ENCODE measurements around the gene DNAAF5.
"Not testable (repeated sequence)": the region's sequence is repeated elsewhere in the genome, so short reads cannot be mapped to it uniquely, and the experiment has no call there.

The DNAAF5 gene

DNA sequence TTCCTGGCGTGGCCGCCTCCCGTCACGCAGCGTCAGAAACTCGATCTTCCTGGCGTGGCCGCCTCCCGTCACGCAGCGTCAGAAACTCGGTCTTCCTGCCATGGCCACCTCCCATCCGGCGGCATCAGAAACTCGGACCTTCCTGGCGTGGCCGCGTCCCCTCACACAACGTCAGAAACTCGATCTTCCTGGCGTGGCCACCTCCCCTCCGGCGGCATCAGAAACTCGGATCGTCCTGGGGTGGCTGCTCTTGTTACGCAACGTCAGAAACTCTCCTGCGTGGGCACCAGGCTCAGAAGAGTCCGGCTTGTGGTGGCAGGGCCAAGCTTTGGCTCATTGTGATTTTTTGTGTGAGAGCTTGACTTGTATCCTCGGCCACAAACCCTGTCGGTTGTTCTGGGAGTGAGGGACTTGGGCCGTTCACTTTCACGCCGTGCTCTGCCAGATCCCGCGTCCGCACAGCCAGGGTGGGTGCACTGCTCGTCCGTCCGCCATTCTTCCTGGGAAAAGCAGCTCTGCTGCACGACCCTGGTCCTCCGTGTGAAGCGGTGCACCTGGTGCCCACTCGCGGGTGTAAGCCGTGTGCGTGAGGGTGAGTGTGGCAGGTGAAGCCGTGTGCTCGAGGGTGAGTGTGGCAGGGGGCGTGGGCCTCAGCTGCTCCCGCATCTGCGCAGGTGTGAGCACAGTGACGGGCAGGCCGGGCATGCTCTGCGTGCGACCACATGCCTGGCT lies 56.4 kb downstream of the DNAAF5 start:
- no peak for DNase-seq (ENCODE audit: low spot score)

DNA sequence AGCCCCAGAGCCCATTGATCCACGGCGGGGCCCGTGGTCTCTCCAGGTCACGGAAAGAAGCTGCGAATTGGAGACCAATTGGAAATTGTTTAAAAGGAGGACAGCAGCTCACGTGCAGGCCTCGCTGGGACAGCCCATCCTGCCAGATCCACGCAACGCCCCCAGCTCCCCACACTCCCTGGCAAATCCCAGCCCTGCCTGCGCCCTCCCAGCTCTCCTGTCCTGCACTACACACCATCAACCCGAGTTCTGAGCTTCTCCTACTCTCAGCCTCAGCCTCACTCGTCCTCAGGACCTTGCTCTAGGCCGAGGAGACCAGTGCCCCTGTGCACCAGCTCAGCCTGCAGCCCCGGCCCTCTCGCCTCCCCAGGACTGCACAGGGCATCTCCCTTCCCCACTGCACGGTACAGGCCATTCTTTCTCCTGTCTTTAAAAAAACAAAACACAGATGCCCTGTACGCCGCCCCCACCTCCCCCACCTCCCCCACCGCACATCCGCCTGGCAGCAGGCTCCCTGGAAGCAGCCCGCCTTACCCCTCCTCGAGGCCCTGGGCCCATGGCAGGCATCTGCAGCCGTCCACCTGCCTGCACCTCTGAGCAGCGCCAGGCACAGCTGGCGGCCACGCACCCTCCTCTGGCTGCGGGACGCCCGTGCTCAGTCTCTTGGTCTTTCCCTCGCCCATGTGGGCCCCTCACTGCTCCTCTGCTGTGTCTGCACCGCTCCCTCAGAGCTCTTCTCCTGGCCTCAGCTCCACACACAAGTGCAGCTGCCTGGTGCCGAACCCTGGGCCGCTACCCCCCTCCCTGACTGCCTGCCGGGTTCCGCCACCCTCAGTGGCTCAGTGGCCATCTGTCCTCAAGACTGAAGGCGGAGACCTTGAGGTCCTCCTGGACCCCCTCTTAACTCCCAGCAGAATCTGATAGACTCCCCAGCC lies 57.3 kb downstream of the DNAAF5 start:
- DNase-seq (ENCODE audit: low spot score) = no peak

DNA sequence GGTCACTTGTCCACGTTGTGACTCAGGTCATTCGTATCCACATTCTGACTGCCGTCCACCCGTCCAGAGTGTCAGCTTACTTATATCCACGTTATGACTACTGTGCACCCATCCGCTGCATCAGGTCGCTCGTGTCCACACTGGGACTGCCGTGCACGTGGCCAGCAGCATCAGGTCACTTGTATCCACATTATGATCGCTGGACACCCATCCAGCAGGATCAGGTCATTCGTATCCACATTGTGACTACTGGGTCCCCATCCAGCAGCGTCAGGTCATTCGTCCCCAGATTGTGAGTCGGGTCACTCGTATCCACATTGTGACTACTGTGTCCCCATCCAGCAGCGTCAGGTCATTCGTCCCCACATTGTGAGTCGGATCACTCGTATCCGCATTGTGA lies 58.5 kb downstream of the DNAAF5 start:
- no peak for DNase-seq (ENCODE audit: low spot score)

DNA sequence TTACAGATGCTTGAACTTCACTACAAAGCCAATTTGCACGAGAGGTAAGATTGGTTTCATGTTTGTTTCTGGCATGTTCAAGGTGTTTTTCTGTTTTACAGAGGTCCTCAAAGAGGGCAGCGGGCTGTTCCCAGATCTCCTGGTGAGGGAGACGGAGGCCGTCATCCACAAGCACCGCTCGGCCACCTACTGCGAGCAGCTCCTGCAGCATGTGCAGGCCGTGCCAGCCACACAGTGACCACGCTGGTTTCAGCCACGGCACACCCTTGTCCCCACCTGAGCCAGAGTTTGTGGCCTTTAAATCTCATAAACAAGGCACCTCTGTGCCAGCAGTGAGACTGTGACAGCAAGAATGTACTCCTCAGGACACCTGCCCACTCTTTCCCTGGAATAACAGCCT lies 58.9 kb downstream of the DNAAF5 start:
- DNase-seq (ENCODE audit: low spot score) = no peak

DNA sequence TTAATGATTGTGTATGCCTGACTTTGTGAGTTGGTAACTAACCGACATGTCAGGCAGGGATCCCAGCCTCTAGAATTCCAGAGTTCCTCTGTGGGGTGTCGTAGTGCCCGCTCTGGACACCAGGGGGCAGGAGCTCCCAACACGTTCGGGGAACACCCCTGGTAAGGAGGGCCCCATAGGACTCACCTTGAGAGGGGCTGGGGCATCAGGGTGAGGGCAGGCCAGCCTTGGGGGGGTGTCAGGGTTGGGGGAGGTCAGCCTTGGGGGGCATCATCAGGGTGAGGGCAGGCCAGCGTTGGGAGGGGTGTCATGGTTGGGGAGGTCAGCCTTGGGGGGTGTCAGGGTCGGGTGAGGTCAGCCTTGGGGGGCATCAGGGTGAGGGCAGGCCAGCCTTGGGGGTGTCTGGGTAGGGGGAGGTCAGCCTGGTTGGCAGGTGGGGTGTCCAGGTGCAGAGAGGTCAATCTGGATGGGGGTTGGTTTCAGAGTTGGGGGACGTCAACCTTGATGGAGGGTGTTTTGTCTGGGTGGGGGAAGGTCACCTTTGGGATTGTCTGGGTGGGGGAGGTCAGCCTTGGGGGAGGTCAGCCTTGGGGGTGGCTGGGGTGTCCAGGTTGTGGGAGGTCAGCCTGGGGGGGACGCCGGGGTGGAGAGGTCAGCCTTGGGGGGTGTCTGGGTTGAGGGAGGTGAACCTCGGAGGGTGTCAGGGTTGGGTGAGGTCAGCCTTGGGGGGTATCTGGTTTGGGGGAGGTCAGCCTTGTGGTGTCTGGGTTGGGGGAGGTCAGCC lies 60.2 kb downstream of the DNAAF5 start:
- DNase-seq (ENCODE audit: low spot score) = peak; percentile 44

DNA sequence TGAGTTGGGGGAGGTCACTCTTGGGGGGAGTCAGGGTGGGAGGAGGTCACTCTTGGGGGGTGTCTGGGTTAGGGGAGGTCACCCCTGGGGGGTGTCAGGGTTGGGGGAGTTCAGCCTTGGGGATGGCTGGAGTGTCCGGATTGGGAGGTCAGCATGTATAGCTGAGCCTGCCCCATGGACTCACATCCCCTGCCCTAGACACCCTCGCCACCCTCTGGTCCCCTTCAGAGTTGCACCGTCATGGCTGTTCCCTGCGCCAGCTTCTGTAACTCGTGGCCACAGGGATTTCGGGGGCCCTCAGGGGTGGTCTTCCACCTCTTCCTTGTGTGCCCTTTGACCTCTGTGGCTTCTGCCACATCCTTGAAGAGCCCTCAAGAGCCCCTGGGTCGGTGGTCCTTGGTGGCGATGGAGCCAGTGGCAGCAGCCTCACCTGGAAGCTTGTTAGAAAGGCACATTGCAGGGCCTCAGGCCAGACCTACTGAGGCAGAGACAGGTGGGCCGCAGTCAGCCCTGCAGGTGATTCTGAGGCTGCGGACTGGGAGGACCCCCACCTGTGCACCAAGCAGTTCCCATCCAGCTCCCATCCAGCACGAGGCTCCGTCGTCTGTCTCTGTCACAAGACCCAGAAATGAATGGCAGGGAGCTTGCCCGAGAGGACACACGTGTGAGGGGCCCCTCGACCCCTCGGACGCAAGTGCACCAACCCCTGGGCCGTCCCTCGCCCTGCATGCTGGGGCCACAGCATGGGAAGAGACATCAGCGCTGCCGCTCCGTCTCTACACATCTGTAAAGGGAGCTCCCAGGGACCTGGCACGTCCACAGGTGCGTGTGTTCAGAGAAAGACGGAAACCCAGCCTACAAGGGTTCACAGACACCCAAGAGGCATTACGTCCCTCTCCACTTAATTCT lies 61.1 kb downstream of the DNAAF5 start:
- no peak for DNase-seq (ENCODE audit: low spot score)

DNA sequence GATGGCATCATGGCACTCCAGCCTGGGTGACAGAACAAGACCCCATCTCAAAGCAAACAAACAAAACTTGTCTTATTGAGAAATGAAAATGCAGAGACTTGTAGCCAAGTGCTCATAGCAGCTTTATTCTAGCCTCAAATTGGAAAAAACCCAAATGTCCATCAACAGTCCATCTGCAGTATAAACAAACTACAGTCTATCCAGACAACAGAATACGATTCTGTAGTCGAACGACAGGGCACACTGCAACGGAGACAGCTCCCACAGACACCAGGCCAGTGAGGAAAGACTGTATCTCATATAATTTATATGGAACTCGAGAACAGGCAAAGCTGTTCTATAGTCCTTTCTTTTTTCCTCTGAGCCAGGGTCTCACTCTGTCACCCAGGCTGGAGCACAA lies 65.0 kb downstream of the DNAAF5 start:
- no peak for DNase-seq (ENCODE audit: low spot score)

DNA sequence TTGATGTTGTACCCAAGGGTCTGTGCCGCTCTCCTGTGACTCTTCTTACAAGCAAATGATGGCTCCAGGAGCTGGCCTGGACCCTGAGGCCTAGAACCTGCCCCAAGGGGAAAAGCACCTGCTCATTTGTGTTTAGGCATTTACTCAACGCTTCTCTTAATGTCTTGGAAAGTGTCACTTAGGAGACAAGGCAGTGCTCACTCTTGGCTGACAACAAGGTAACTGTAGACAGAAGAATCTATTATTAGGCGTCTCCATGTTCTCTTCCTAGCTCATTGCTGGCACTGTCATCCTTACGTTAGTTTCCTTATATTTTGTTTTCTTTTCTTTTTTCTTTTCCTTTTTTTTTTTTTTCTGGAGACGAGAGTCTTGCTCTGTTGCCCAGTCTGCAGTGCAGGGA lies 67.7 kb downstream of the DNAAF5 start:
- no peak for DNase-seq (ENCODE audit: low spot score)

DNA sequence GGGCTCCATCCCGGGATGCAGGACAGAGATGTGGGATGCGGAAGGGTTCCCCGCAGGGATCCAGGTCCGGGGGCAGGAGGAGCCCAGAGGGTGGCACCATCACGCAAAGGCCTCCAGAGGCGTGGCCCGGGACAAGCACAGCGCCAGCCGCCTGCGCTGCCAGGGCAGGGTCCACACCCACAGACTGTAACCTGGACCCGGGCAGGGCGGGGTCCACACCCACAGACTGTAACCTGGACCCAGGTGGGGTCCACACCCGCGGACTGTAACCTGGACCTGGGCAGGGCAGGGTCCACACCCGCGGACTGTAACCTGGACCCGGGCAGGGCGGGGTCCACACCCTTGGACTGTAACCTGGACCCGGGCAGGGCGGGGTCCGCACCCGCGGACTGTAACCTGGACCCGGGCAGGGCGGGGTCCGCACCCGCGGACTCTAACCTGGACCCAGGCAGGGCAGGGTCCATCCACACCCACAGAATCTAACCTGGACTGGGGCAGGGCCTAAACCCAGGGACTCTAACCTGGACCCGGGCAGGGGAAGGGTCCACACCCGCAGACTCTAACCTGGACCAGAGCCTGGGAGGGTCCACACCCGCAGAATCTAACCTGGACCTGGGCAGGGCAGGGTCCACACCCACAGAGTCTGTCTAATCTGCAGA lies 68.3 kb downstream of the DNAAF5 start:
- DNase-seq (ENCODE audit: low spot score) = no peak

DNA sequence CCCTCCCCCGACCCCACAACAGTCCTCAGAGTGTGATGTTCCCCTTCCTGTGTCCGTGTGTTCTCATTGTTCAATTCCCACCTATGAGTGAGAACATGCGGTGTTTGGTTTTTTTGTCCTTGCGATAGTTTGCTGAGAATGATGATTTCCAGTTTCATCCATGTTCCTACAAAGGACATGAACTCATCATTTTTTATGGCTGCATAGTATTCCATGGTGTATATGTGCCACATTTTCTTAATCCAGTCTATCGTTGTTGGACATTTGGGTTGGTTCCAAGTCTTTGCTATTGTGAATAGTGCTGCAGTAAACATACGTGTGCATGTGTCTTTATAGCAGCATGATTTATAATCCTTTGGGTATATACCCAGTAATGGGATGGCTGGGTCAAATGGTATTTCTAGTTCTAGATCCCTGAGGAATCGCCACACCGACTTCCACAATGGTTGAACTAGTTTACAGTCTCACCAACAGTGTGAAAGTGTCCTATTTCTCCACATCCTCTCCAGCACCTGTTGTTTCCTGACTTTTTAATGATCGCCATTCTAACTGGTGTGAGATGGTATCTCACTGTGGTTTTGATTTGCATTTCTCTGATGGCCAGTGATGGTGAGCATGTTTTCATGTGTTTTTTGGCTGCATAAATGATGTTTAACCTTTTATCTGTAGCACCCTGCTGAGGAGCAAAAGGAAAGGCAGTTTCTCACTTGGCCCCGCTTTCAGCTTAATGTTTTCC lies 70.1 kb downstream of the DNAAF5 start:
- DNase-seq (ENCODE audit: low spot score) = not testable (repeated sequence)

DNA sequence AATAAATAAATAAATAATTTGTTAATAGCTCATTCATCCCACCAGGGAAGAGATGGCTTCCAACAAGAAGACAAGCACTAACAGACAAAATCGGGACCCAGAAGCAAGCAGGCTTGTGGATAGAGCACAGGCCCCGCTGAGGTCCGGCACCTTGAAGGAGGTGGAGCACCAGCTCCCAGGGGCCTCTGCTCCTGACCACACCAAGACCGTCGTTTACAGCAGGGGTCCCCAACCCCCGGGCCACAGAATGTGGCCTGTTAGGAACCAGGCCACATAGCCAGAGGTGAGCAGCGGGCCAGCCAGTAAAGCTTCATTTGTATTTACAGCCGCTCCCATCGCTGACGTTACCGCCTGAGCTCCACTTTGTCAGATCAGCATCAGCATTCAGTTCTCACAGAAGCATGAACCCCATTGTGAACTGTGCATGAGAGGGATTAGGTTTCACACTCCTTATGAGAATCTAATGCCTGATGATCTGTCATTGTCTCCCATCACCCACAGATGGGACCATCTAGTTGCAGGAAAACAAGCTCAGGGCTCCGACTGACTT lies 72.5 kb downstream of the DNAAF5 start:
- DNase-seq (ENCODE audit: low spot score) = no peak

DNA sequence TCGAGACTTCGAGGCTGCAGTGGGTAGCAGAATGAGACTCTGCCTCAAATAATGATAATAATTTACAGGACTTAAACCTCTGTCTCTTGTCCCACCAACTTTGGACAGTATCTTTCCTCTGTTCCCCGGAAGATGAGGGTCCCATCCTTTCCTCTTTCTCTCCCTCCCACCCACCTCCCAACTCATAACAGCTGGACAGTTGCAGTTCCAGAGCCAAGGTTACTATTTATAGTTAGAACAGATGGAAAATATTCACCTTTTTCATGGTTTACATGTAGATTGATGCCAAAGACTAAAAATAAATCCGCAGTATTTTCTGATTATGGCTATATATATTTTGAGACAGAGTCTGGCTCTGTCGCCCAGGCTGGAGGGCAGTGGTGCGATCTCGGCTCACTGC lies 74.2 kb downstream of the DNAAF5 start:
- DNase-seq (ENCODE audit: low spot score) = no peak

DNA sequence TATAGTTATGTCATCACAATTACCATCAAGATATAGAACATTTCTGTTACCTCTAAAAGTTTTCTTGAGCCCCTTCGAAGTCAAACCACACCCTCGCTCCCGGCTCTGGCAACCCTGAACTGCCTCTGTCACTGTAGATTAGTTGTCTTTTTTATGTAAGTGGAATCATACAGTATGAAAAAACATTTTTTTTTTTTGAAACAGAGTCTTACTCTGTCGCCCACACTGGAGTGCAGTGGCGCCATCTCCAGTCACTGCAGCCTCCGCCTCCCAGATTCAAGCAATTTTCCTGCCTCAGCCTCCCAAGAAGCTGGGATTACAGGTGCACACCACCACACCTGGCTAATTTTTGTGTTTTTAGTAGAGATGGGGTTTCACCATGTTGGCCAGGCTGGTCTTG lies 74.9 kb downstream of the DNAAF5 start:
- not testable (repeated sequence) for DNase-seq (ENCODE audit: low spot score)

DNA sequence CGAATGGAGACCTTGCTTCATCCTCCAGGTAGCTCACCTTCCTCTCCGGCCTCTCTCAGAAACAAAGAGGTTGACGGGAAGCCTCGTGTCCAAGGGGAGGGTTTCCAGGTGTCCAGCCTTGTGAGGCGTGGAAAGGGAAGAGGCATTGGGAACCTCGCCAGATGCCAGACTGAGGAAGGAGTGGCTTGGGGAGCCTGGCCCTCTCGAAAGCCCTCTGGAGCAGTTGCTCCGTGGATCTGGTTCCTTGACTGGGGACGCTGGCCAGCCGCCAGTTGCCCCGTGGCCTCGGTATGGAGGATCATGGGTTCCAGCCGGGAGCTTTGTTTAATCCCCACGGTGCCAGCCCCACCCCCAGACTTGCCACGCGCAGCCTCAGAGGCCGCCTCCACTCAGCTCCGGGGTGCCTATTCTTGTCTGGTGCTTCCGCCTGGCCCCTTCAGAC lies 75.5 kb downstream of the DNAAF5 start:
- DNase-seq (ENCODE audit: low spot score) = no peak

DNA sequence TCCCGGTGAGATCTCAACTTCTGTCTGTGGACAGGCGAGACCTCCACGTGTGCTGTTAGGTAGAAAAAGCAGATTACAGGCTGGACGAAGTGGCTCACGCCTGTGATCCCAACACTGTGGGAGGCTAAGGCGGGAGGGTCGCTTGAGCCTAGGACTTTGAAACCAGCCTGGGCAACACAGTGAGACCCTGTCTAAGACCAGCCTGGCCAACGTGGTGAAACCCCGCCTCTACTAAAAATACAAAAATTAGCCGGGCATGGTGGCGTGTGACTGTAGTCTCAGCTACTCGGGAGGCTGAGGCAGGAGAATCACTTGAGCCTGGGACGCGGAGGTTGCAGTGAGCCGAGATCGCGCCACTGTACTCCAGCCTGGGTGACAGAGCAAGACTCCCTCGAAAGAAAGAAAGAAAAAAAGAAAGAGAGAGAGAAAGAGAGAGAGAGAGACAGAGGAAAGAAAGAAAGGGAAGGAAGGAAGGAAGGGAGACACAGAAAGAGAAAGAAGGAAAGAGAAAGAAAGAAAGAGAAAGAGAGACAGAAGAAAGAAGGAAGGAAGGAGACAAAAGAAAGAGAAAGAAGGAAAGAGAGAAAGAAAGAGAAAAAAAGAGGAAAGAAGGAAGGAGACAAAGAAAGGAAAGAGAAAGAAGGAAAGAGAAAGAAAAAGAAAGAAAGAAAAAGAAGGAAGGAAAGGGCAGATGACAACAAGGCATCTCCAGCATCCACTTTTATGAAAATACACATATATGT lies 76.2 kb downstream of the DNAAF5 start:
- no peak for DNase-seq (ENCODE audit: low spot score)

DNA sequence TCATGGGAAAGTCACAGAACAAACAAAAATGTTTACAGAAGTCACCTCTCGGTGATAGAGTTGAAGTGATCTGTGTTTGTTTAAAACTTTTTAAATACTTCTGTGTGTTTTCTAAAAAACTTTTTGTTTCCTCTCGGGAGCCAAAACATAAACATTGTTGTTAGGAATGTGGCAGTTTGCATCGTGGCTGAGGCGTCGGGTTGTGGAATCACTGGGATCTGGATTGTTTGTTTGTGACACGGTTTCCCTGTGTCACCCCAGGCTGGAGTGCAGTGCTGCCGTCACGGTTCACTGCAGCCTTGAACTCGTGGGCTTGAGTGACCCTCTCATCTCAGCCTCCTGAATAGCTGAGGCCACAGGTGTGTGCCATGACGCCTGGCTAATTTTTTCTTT lies 76.7 kb downstream of the DNAAF5 start:
- DNase-seq (ENCODE audit: low spot score) = no peak

DNA sequence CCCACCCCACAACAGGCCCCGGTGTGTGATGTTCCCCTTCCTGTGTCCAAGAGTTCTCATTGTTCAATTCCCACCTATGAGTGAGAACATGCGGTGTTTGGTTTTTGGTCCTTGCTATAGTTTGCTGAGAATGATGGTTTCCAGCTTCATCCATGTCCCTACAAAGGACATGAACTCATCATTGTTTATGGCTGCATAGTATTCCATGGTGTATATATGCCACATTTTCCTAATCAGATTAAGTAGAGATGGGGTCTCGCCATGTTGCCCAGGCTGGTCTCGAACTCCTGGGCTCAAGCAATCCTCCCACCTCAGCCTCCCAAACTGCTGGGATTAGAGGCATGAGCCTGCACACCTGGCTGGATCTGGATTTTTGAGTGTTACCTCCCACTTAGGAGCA lies 77.3 kb downstream of the DNAAF5 start:
- not testable (repeated sequence) for DNase-seq (ENCODE audit: low spot score)

DNA sequence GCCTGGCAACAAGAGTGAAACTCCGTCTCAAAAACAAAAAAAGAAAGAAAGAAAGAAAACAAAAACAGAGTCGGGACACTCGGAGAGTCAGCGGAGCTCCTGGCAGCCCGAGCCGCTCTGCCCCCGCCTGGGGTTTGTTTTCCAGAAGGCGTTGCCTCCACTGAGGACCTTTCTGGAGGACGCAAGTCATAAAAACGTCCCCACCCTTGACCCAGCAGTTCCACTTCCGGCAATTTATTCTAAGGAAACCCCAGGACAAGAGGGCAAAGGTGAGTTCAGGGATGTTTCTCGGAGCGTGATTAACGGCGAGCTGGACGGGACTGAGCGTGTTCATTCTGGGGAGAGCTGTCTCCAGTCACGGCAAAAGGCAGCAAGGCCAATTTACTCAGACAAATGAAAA lies 78.8 kb downstream of the DNAAF5 start:
- DNase-seq (ENCODE audit: low spot score) = no peak
